SIG-M5 (cell line): ENCODE data around the gene NCAM2.
A peak's percentile ranks its signal among the peaks of the same experiment; 100 is the strongest.

Source experiments
- DNase-seq: peaks from one replicate; lab custom pipeline; 2025; lab: John Stamatoyannopoulos, UW

Gene NCAM2

GRCh38 chr21:21028275-21028820 lies 30.1 kb downstream of the NCAM2 start:
- DNase-seq, result no peak

DNA sequence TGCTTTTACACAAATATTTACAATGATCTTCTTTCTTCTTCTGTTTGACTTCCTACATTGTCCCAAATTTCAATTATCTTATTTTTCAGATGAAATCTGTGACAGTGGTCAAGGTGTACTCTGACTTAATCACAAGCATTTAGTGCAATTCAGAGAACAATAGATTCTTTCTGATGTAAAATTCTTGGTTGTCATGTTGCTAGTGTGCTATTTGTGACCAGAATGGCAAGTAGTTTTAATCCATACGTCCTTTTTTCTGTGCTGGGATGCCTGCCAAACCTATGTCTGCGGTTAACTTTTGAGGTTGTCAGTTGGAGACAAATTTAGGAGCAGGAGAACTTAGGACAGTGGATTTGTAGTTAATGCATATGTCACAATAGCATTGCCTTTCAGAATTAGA lies 31.0 kb downstream of the NCAM2 start:
- DNase-seq, result peak; percentile 69

DNA sequence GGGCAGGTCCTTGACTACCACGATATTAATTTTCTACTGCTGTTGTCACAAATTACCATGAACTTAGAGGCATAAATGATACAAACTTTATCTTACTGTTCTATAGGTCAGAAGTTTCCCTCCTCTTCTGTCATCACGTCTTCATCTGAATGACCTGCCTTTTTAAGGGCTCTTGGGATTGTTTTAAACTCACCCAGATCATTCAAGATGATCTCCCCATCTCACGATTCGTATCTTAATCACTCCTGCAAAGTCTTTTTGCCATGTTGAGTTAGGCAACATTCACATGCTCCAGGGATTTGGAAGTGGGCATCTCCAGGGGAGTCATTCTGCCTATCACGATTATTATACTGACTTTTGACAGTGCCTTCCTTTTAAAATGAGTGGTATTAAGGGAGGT lies 32.1 kb downstream of the NCAM2 start:
- DNase-seq, result no peak

DNA sequence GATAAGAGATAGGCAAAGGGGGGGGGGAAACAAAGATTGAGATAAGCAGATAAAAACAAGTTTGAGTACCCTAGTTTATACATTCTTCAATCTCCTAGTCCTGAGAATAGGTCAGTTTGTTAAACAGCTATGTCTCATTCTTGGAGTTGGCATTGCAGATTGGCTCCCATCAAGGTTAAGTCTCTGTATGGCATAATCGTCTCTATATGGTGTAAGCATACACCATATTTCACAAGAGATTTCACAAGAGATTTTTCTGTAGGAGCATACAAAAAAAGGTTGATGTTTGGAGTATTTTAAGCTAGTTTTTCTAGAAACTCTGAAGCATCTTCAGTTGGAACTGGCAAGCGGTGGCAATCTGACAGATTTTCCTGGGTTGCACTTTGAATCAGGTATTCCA lies 35.8 kb downstream of the NCAM2 start:
- peak; percentile 35 for DNase-seq

- no peak for DNase-seq
Observed at GRCh38 chr21:21039624-21040170, 41.5 kb downstream of the NCAM2 start.

GRCh38 chr21:21045518-21045917 lies 47.3 kb downstream of the NCAM2 start:
- no peak for DNase-seq

- no peak for DNase-seq
Observed at GRCh38 chr21:21046063-21046462, 47.9 kb downstream of the NCAM2 start.

DNA sequence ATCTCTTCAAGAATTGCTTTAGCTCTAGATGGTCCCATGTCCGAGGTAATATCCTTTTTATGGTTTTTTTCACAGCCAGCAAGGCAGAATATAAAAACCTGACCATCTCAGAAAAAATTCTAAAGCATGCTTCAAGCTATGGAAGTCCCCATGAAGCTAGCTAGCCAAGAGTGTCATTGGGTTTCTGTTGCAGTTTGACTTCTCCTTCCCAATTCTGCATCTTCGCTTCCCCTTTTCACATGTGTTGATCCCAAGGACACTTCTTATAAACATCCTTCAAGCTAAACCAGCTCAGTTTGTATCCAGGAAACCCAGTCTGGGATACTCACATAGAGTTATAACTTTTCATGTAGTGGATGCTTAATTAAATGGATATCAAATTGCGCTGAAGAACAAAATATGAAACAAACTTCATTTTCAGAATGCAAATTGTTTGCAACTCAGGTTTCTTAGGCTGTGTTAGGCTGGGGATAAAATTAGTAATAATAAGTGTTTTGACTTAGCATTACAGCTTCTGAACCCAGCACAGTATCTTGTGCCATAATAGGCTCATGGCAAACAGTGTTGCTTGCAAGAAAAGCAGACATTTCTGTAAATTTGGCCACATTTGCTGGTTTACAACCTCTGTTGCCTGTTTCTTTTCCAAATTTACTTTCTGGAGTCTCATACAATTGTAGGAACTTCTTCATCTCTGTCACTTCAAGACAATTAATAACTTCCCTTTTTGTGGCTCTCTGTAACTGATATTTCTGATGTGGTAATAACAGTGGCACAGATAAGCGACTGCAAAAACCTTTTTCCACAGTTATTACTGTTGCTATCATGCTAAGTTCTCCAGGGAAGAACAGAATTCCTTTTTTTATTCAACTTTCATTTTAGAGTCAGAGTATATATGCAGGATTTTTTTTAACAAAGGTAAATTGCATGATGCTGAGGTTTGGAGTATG lies 53.2 kb downstream of the NCAM2 start:
- peak; percentile 67 for DNase-seq

- DNase-seq, result no peak
Observed at GRCh38 chr21:21052672-21053071, 54.5 kb downstream of the NCAM2 start.

- DNase-seq, result no peak
Observed at GRCh38 chr21:21057349-21058062, 59.3 kb downstream of the NCAM2 start.

GRCh38 chr21:21063828-21064227 lies 65.6 kb downstream of the NCAM2 start:
- DNase-seq, result no peak

GRCh38 chr21:21064353-21064752 lies 66.1 kb downstream of the NCAM2 start:
- DNase-seq, result no peak

GRCh38 chr21:21067375-21067774 lies 69.2 kb downstream of the NCAM2 start:
- no peak for DNase-seq

GRCh38 chr21:21074305-21074704 lies 76.1 kb downstream of the NCAM2 start:
- DNase-seq, result no peak

DNA sequence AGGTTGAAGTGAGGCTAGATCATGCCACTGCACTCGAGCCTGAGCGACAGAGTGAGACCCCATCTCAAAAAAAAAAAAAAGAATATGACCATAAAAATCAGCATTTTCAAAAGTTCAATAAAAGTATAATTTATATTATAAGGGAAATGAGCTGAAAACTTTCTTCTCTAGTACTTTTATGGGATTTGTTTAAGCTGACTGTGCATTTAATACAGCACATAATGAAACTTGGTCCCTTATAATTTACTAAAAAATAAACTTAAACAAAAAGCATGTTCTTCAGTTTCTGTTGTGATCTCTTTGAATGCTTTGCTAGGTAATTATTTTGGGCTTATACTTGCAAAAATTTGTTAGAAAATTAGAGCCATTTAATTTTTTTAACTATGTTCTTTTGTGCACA lies 77.8 kb downstream of the NCAM2 start:
- no peak for DNase-seq

- DNase-seq, result no peak
Observed at GRCh38 chr21:21076491-21076890, 78.3 kb downstream of the NCAM2 start.

GRCh38 chr21:21079646-21080045 lies 81.4 kb downstream of the NCAM2 start:
- DNase-seq, result no peak

DNA sequence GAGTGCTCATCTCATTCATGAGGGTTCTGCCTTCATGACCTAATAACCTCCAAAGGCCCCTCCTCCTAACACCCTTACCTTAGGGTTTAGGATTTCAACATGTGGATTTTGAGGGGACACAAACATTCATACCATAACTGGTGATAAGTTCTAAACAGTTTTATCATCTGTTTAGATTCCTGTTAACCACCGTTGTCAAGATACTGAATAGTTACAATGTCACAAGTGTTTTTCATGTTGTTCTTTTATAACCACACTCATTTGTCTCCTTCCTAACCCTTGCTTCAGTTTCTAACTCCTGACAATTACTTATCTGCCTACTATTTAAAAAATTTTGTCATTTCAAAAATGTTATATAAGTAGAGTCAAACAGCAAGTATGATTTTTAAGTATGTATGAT lies 86.0 kb downstream of the NCAM2 start:
- no peak for DNase-seq

DNA sequence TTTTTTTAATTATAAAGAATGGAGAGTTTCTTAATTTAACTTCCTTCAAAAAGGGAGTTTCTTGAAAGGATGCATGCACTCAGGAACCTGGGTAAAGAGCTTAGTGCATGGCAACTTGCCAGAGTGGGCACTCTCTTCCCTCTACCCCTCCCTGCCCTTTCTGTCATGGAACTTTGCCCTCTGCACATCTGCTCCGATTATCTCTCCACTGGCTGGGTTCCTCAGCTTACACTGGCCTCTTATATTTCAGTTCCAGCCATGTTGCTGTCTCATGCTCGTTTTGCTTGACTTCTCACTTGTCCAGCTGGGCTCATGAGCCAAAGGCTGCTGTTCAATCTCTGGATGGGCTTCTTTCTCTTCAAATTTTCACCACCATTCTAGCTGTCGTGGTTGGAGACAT lies 87.0 kb downstream of the NCAM2 start:
- no peak for DNase-seq

GRCh38 chr21:21096956-21097355 lies 98.7 kb downstream of the NCAM2 start:
- no peak for DNase-seq

- no peak for DNase-seq
Observed at GRCh38 chr21:21097466-21097865, 99.3 kb downstream of the NCAM2 start.

DNA sequence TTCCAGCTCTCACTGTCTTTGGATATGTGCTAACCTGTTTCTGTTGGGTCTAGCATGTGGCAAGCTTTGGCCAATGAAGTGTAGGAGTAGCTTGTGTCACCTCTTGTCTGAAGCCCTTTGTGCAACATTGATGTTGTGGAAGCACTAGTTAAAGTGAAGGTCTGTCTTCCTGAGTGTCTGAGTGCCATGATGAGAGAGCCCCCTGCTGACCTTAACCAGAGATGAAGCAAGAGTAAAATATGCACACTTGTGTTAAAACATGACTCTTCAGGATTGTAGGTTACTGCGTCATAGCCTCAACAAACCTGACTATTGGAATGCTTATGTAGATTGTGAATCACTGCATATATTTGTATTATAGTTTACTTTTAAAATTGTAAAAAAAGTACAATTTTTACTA lies 103.7 kb downstream of the NCAM2 start:
- peak; percentile 81 for DNase-seq

GRCh38 chr21:21102896-21103295 lies 104.7 kb downstream of the NCAM2 start:
- no peak for DNase-seq
